ENCODE data around the gene LGALS13. TPM values are rescaled to one million over a fixed set of nuclear protein-coding genes. Genes with fewer than 3 reads are reported as not detected.

LGALS13 gene
- total and polyA plus RNA-seq, 7 donors: not detected

GRCh38 chr19:39590265-39590664 is 12.1 kb upstream of the LGALS13 start:
- intact Hi-C loops (cut with DNase I): no loop called here

GRCh38 chr19:39592381-39592780 is 9.9 kb upstream of the LGALS13 start:
- TF ChIP-seq CTCF (IDR thresholded peaks at IDR 0.05): no peak
- Histone ChIP-seq H3K36me3 (ENCODE audit: insufficient read depth in 1 of 2, low read depth in 1 of 2) (no peaks in the 10 kb centered on the region), H3K4me1 (no peaks in the 10 kb centered on the region), H3K27ac (no peak overlapping the region), H3K4me3 (no peak overlapping the region), H3K9me3 (no peaks in the 10 kb centered on the region), H3K27me3 (ENCODE audit: insufficient read depth in 3 of 3, low read length in 2 of 3) (peaks cover 0 to 14% (median 2%) of the 10 kb centered on the region in 3 donors)
- intact Hi-C loops (cut with DNase I): no loop called here
- no peak for DNase-seq
- no peak for ATAC-seq
- 80 to 82% (median 82%) methylated on average over 7 of the region's 7 CpGs for WGBS, 3 donors

More at GRCh38 chr19:39590265-39590664, 12.1 kb upstream of the LGALS13 start:
- H3K9me3 ChIP-seq: no peaks in the 10 kb centered on the region
- no peaks in the 10 kb centered on the region for H3K36me3 ChIP-seq (ENCODE audit: insufficient read depth in 1 of 2, low read depth in 1 of 2)
- no peak overlapping the region for H3K27ac ChIP-seq
- H3K4me3 ChIP-seq: no peak overlapping the region
- peaks cover 0 to 14% (median 2%) of the 10 kb centered on the region in 3 donors for H3K27me3 ChIP-seq (ENCODE audit: insufficient read depth in 3 of 3, low read length in 2 of 3)
- ATAC-seq: no peak
- no peak for DNase-seq
- no peaks in the 10 kb centered on the region for H3K4me1 ChIP-seq
- 44 to 50% (median 47%) methylated on average over 2 of the region's 2 CpGs for WGBS, 3 donors
- no peak for TF ChIP-seq CTCF (IDR thresholded peaks at IDR 0.05)

- Histone ChIP-seq H3K36me3 (ENCODE audit: insufficient read depth in 1 of 2, low read depth in 1 of 2) (no peaks in the 10 kb centered on the region), H3K27ac (no peak overlapping the region), H3K4me3 (no peak overlapping the region), H3K9me3 (no peaks in the 10 kb centered on the region), H3K27me3 (ENCODE audit: insufficient read depth in 3 of 3, low read length in 2 of 3) (peaks cover 0 to 4% (median under 1%) of the 10 kb centered on the region in 3 donors), H3K4me1 (no peaks in the 10 kb centered on the region)
- intact Hi-C loops (cut with DNase I): no loop called here
- TF ChIP-seq CTCF (IDR thresholded peaks at IDR 0.05): no peak
- 78 to 81% (median 78%) methylated on average over 6 of the region's 6 CpGs for WGBS, 3 donors
- ATAC-seq (no peak), DNase-seq (no peak)
These were observed 6.4 kb upstream of the LGALS13 start for GRCh38 chr19:39595950-39596349.

- DNase-seq (no peak), ATAC-seq (no peak)
- Histone ChIP-seq H3K27me3 (ENCODE audit: insufficient read depth in 3 of 3, low read length in 2 of 3) (no peaks in the 10 kb centered on the region), H3K4me1 (no peaks in the 10 kb centered on the region), H3K9me3 (no peaks in the 10 kb centered on the region), H3K36me3 (ENCODE audit: insufficient read depth in 1 of 2, low read depth in 1 of 2) (no peaks in the 10 kb centered on the region), H3K4me3 (no peak overlapping the region), H3K27ac (no peak overlapping the region)
- no peak for TF ChIP-seq CTCF (IDR thresholded peaks at IDR 0.05)
- intact Hi-C loops (cut with DNase I): no loop called here
These were observed 5.4 kb upstream of the LGALS13 start for GRCh38 chr19:39596911-39597310.

- DNase-seq (no peak), ATAC-seq (no peak)
- TF ChIP-seq CTCF (IDR thresholded peaks at IDR 0.05): no peak
- Histone ChIP-seq H3K27ac (no peak overlapping the region), H3K27me3 (ENCODE audit: insufficient read depth in 3 of 3, low read length in 2 of 3) (peaks cover 0 to 1% (median 0%) of the 10 kb centered on the region in 3 donors), H3K9me3 (no peaks in the 10 kb centered on the region), H3K4me1 (no peaks in the 10 kb centered on the region), H3K4me3 (no peak overlapping the region), H3K36me3 (ENCODE audit: insufficient read depth in 1 of 2, low read depth in 1 of 2) (no peaks in the 10 kb centered on the region)
- intact Hi-C loops (cut with DNase I): no loop called here
- WGBS, 3 donors: 19 to 21% (median 21%) methylated on average over 4 of the region's 4 CpGs
These were observed 3.2 kb upstream of the LGALS13 start for GRCh38 chr19:39599116-39599515.

Data from psoas muscle (tissue), 8 donors.